Fibroblast of lung (primary cell): Measurements from ENCODE around the gene MGAT3. TPM values are rescaled to one million over a fixed set of nuclear protein-coding genes. Genes with fewer than 3 reads are reported as not detected.
"Not testable (repeated sequence)": the region's sequence is repeated elsewhere in the genome, so short reads cannot be mapped to it uniquely, and the experiment has no call there.

ENCODE experiments used
- DNase-seq, 2 donors: peaks; one replicate each; pipeline versions ENCODE4 v3.0.0 to v3.0.0-alpha.2; 2010; ENCODE audit warnings: low read depth in 2 of 2
- H2AFZ ChIP-seq: 2 replicates; pipeline ENCODE4 v1.5.1; 2012; ENCODE audit warnings: low read length, control low read depth, inconsistent platforms
- H3K27ac ChIP-seq: 2 replicates; pipeline ENCODE4 v1.5.1; 2011; ENCODE audit warnings: low read length, control low read depth; ENCODE audit not compliant: insufficient read depth
- H3K27me3 ChIP-seq: 2 replicates; pipeline ENCODE4 v1.5.1; 2011; ENCODE audit warnings: mild to moderate bottlenecking, low read length; ENCODE audit not compliant: control insufficient read depth, insufficient read depth
- H3K36me3 ChIP-seq: 2 replicates; pipeline ENCODE4 v1.5.1; 2011; ENCODE audit warnings: low read length; ENCODE audit not compliant: control insufficient read depth, insufficient read depth
- H3K4me1 ChIP-seq: 2 replicates; pipeline ENCODE4 v1.5.1; 2011; ENCODE audit warnings: low read length; ENCODE audit not compliant: control insufficient read depth, insufficient read depth; ENCODE audit errors: extremely low read depth
- H3K4me2 ChIP-seq: 2 replicates; pipeline ENCODE4 v1.5.1; 2011; ENCODE audit warnings: low read length, control low read depth; ENCODE audit not compliant: insufficient read depth; ENCODE audit errors: extremely low read depth
- H3K4me3 ChIP-seq, 4 experiments: fragments of 200-600 bp in 1 of 4; sonication (generic) in 1 of 4; replicated peaks in 1 of 4; 2 replicates each; pipeline ENCODE4 v1.5.1; 2011 to 2016; ENCODE audit warnings: low read length in 4 of 4, low read depth in 3 of 4, mild to moderate bottlenecking in 3 of 4, control low read depth in 2 of 4, inconsistent platforms in 1 of 4, mixed read lengths in 1 of 4; ENCODE audit not compliant: insufficient read depth in 1 of 4; ENCODE audit errors: control extremely low read depth in 1 of 4
- H3K79me2 ChIP-seq: 2 replicates; pipeline ENCODE4 v1.5.1; 2012; ENCODE audit warnings: mild to moderate bottlenecking, low read length, inconsistent platforms; ENCODE audit not compliant: control insufficient read depth, insufficient read depth
- H3K9ac ChIP-seq: 2 replicates; pipeline ENCODE4 v1.5.1; 2011; ENCODE audit warnings: mild to moderate bottlenecking, low read length, control low read depth; ENCODE audit not compliant: insufficient read depth
- H3K9me3 ChIP-seq: 2 replicates; pipeline ENCODE4 v1.5.1; 2012; ENCODE audit warnings: low read depth, low read length; ENCODE audit not compliant: control insufficient read depth, insufficient read depth
- H4K20me1 ChIP-seq: 2 replicates; pipeline ENCODE4 v1.5.1; 2011; ENCODE audit warnings: low read length; ENCODE audit not compliant: control insufficient read depth, insufficient read depth; ENCODE audit errors: extremely low read depth
- EZH2 ChIP-seq: IDR thresholded peaks from 2 replicates; pipeline ENCODE4 v1.5.1; 2012; ENCODE audit warnings: low read length, control low read depth, mild to moderate bottlenecking; ENCODE audit errors: missing control alignments
- polyA plus RNA-seq, 2 donors: library from polyadenylated mRNA; depleted of rRNA in 1 of 2; stranded (reverse) in 1 of 2; unstranded in 1 of 2; fragments of >200 nt; gene quantifications; 2 replicates each; pipeline ENCODE4 v1.2.1, GENCODE V29; 2011 to 2012; ENCODE audit warnings: missing spikeins in 1 of 2
- total RNA-seq: library from RNA; depleted of rRNA; stranded (reverse); fragments of >200 nt; gene quantifications from 2 replicates; pipeline ENCODE4 v1.2.1, GENCODE V29; 2014
- TF ChIP-seq, protein P1 (sequence below), 2 donors: IDR thresholded peaks in 1 of 2; conservative IDR thresholded peaks in 1 of 2; 1 replicate in 1 of 2; 2 replicates in 1 of 2; pipeline ENCODE4 v1.5.1; 2011 to 2012; ENCODE audit warnings: low read length in 2 of 2, control low read depth in 1 of 2, inconsistent platforms in 1 of 2, low read depth in 1 of 2, mild to moderate bottlenecking in 1 of 2

MGAT3 gene
- total and polyA plus RNA-seq, 2 donors (not counting 1 experiment from before 2014, with no cell fraction given): 0.09 TPM; not detected in 1

DNA sequence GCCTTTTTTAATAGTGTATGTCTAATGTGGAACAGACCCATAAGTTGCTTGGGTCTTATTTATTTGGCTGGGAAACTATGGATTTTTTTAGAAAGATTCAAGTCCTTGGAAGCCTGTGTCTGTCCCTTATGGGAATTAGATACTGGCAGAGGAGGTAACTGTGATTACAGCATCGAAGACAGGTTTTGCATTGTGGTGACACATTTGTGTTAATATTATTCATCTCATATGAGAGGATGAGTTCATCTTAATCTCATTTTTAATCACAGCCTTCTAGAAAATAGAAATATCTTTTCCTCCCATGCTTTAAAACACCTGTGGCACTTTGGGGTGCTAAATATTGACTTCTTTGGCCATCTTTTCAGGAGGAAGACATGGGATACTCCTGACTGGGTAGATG is 48.0 kb upstream of the MGAT3 start:
- no peaks in the 10 kb centered on the region for H3K27me3 ChIP-seq
- no peaks in the 10 kb centered on the region for H4K20me1 ChIP-seq
- H3K9me3 ChIP-seq: no peaks in the 10 kb centered on the region
- DNase-seq: no peak
- no peak overlapping the region for H3K4me3 ChIP-seq
- no peak overlapping the region for H3K27ac ChIP-seq
- no peaks in the 10 kb centered on the region for H3K36me3 ChIP-seq
- no peak overlapping the region for H3K9ac ChIP-seq
- H2AFZ ChIP-seq: no peak overlapping the region
- peaks cover 10% of the 10 kb centered on the region for H3K4me1 ChIP-seq
- no peak for TF ChIP-seq EZH2
- TF ChIP-seq, protein P1, sequence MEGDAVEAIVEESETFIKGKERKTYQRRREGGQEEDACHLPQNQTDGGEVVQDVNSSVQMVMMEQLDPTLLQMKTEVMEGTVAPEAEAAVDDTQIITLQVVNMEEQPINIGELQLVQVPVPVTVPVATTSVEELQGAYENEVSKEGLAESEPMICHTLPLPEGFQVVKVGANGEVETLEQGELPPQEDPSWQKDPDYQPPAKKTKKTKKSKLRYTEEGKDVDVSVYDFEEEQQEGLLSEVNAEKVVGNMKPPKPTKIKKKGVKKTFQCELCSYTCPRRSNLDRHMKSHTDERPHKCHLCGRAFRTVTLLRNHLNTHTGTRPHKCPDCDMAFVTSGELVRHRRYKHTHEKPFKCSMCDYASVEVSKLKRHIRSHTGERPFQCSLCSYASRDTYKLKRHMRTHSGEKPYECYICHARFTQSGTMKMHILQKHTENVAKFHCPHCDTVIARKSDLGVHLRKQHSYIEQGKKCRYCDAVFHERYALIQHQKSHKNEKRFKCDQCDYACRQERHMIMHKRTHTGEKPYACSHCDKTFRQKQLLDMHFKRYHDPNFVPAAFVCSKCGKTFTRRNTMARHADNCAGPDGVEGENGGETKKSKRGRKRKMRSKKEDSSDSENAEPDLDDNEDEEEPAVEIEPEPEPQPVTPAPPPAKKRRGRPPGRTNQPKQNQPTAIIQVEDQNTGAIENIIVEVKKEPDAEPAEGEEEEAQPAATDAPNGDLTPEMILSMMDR (conservative IDR thresholded peaks at IDR 0.05 in 1 of 2, IDR thresholded peaks at IDR 0.05 in 1 of 2; ENCODE audit: low read depth in 1 of 2, low read length in 2 of 2): no peak
- no peak overlapping the region for H3K4me2 ChIP-seq
- H3K79me2 ChIP-seq: no peaks in the 10 kb centered on the region

DNA sequence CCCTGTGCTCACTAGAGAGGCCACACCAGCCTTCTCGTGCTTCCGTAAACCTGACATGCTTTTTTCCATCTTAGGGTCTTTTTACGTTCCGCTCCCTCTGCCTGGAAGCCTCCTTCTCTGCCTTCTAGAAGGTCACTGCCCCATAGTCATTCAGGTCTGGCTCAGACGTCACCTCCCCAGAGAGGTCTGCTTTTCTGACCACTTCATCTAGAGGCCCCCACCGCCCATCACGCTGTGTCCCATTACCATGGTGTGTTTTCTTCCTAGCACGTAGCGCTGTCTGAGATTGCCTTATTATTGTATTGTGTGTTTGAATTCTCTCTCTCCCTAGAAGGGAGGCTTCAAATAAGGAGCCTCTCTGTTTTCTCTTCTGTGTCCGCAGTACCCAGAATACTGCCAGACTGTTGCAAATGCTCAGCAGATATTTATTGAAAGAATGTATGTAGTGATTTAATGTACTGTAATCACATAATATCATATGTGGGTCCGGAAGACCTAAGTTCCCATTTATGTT is 47.2 kb upstream of the MGAT3 start:
- no peak for TF ChIP-seq EZH2
- TF ChIP-seq, protein P1 (conservative IDR thresholded peaks at IDR 0.05 in 1 of 2, IDR thresholded peaks at IDR 0.05 in 1 of 2; ENCODE audit: low read depth in 1 of 2, low read length in 2 of 2): no peak
- DNase-seq: no peak
- Histone ChIP-seq H2AFZ (no peak overlapping the region), H3K36me3 (no peaks in the 10 kb centered on the region), H3K27ac (no peak overlapping the region), H4K20me1 (peaks cover 2% of the 10 kb centered on the region), H3K9me3 (no peaks in the 10 kb centered on the region), H3K79me2 (no peaks in the 10 kb centered on the region), H3K4me2 (no peak overlapping the region), H3K4me1 (peaks cover 10% of the 10 kb centered on the region), H3K9ac (no peak overlapping the region), H3K27me3 (no peaks in the 10 kb centered on the region), H3K4me3 (no peak overlapping the region)

DNA sequence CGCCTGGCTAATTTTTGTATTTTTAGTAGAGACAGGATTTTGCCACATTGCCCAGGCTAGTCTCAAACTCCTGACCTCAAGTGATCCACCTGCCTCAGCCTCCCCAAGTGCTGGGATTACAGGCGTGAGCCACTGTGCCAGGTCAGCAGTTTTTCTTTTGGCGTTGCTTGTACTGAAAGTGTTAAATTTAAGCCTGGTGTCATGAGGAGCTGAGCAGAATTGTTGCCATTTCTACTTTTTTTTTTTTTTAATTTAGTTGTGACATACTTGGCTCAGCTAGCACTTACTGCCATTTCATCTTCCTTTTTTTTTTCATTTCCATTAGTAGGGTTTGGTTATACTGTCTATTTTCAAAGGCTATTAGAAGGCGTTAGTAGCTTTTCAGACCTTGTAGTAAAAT is 46.5 kb upstream of the MGAT3 start:
- Histone ChIP-seq H3K9ac (no peak overlapping the region), H3K79me2 (no peaks in the 10 kb centered on the region), H3K9me3 (no peaks in the 10 kb centered on the region), H2AFZ (no peak overlapping the region), H3K36me3 (no peaks in the 10 kb centered on the region), H3K4me3 (no peak overlapping the region), H3K4me1 (peaks cover 4% of the 10 kb centered on the region), H3K27me3 (no peaks in the 10 kb centered on the region), H3K27ac (no peak overlapping the region), H3K4me2 (no peak overlapping the region), H4K20me1 (peaks cover 2% of the 10 kb centered on the region)
- DNase-seq: no peak
- TF ChIP-seq, protein P1 (conservative IDR thresholded peaks at IDR 0.05 in 1 of 2, IDR thresholded peaks at IDR 0.05 in 1 of 2; ENCODE audit: low read depth in 1 of 2, low read length in 2 of 2): no peak
- no peak for TF ChIP-seq EZH2

DNA sequence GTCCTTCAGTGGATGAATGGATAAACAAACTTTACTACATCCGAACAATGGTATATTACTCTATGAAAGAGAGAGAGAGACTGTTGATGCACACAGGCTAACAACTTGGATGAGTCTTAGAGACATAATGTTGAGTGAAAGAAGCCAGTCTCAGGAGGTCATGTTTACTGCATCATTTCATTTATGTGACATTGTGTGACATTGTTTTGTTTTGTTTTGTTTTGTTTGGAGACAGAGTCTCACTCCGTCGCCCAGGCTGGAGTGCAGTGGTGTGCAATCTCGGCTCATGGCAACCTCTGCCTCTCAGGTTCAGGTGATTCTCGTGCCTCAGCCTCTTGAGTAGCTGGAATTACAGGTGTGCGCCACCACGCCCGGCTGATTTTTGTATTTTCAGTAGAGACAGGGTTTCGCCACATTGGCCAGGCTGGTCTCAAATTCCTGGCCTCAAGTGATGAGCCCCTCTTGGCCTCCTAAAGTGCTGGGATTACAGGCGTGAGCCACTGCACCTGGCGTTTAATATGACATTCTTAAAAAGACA is 44.9 kb upstream of the MGAT3 start:
- H3K36me3 ChIP-seq, H3K4me2 ChIP-seq, H3K4me1 ChIP-seq, DNase-seq, H3K27ac ChIP-seq, H3K4me3 ChIP-seq, H3K9ac ChIP-seq, H3K9me3 ChIP-seq, H3K79me2 ChIP-seq, H2AFZ ChIP-seq, H4K20me1 ChIP-seq, H3K27me3 ChIP-seq: not testable (repeated sequence)

DNA sequence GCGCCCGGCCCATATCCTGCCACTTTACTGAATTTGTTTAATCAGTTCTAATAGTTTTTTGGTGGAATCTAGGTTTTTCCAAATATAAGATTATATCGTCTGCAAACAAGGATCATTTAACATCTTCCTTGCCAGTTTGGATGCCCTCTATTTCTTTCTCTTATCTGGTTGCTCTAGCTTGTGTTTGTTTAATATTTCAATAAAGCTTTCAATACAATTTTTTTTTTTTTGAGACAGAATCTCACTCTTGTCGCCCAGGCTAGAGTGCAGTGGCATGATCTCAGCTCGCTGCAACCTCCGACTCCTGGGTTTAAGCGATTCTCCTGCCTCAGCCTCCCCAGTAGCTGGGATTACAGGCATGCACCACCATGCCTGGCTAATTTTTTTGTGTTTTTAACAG is 43.6 kb upstream of the MGAT3 start:
- not testable (repeated sequence) for H4K20me1 ChIP-seq, H3K27ac ChIP-seq, H2AFZ ChIP-seq, H3K4me2 ChIP-seq, H3K4me3 ChIP-seq, H3K4me1 ChIP-seq, H3K79me2 ChIP-seq, H3K9ac ChIP-seq, H3K27me3 ChIP-seq, DNase-seq, H3K9me3 ChIP-seq
- H3K36me3 ChIP-seq: peaks cover 11% of the 10 kb centered on the region
